ENCODE results near the gene C12orf42.

C12orf42 gene

DNA sequence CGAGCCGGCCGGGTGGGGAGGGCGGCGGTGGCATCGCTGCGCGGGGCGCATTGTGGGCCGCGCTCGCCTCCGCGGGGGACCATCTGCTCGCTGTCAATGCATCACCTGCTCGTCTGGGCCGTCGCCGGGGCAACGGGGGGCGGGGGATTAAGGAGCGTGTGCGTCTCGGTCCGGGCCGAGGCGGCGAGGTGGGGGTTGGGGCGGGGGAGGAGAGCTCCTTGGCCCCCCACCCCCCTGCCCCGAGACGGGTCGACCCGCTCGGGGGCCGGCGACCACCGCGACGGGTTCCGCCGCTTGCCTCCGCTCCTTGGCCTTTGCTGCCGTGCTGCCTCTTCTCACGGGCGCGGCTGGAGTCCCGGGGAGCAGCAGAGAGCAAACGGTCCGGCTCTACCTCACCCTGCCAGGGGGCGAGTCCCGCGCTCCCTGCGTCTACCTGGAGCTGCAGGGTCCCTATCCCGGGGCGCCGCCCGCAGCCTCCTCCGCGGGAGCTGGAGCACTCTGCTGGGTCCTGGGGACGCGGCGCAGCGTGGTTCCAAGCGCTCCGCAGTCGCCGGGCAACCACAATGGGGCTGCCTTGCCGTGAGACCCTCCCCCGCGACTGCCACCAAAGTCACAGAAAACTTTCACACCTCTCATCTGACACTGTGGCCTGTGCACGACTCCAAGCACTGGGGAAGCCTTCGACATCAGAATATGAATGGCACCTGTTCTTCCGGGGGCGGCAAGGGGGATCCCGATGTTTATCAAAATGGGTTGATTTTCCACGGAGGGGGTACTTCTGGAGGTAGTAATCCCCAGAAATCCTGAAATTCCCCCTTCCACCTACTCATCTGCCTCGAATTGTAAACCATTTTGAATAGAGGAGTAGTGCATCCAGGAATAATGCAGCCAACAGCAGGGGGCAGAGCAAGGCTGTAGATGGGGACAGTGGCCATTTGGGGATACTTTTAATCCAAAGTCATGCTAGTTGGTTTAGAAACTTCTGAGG lies at the start of gene C12orf42:
C12orf42 (minus strand) TSS at position 500 of the 988 bp plus-strand sequence. CDS start 17,542 bp downstream, outside the sequence.
- no peak for DNase-seq (ENCODE audit: low read depth)

DNA sequence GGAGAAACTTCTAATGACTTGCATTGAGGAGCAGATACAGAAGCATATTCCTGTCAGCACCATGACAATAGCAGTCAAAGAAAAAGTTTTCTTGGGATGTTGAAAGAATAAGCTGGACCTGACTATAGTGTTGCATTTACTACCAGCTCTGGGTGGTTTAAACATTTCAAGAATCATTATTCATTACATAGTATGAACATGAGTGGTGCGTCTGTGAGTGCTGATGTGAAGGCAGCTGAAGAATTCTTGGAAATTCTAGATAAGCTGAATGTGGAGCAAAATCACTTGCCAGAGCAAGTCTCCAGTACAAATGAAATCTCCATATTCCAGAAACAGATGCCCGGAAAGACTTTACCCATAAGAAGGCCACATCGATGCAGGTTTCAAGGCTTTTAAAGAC lies 46.3 kb upstream of the C12orf42 start:
- DNase-seq (ENCODE audit: low read depth): no peak

DNA sequence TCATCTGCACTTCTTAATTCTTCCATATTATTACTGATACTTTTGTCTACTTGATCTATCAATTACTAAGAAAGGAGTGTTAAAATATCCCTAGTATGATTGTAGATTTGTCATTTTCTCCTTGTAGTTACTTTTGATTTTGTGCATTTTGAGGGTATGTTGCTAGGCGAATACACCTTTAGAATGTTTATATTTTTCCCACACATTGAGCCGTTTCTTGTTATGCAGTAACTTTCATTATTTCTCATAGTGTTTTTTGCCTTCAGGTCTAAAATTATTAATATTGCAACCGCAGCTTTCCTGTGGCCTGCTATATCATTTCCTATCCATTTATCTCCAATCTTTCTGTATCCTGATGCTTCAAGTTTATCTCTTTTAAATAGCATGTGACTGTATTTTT lies 44.6 kb upstream of the C12orf42 start:
- DNase-seq (ENCODE audit: low read depth): no peak

DNA sequence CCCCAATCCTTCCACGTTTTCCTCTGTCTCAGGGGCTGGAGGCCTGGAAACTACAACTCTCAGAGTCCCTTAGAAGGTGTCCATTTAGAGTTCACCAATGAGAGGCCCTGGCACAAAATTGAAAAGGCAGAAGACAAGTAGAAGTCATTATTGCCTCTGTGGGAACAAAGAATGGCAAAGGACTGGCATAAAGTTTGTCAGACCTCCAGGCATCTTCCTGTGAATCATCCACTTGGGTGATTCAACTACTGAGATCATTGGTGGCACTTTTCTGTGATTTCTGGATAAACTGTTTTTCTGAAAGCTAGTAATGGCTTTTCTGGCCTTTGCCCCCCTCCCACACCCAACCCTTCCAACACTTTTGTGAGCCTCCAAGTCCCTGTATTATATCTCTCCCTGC lies 42.6 kb upstream of the C12orf42 start:
- DNase-seq (ENCODE audit: low read depth): no peak

DNA sequence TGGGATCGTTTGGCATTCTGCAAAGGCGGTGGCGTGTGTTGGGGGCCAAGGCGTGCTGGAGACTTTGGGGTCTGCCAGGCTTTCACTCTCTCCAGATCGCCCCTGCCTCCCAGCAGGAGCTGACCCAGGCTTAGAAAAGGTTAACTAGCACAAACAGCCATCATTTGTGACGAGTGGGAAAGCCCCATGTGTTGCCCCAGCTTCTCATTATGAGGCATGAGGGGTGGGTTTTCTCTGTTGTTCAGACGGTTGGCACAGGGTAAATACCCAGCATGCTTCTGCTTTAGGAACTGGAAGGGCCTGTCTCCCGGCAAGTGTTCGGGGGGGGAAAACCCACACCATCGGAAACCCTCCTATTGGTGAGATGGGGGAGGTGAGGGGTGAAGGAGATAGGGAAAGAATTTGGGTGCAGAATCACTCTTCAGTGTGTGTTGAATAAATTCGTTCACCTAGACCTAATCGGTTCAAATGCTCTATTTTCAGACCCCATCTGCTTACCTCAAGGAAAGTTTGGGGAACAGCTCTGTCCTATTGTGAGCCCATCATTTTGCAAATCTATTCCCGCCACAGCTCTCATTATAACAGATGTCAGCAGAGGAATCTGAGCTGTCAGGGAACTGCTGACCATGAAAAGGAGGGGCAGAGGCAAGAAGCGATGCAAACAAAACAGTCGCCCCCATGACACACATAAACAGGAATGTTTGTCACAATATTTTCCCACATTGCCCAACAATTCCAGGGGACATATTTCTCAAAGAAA lies 34.7 kb upstream of the C12orf42 start:
- no peak for DNase-seq (ENCODE audit: low read depth)

DNA sequence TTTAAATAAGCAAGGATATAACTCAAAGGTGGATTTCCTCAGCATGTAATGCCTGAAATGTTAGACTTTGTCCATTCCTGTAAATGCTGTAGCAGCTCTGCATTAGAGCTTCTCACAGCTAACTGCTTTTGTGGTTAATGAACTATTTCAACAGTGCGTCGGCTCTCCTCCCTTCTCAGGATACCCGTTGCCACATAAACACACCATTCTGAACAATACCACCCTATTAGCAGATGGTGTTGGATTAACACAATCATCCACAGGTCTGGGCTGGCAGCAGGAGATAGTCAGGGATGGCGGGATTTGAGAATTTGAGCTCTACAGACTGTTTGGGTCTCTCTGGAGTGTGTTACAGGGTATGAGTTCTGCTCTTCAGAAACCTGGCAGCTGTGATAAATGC lies 33.5 kb upstream of the C12orf42 start:
- DNase-seq (ENCODE audit: low read depth): no peak

DNA sequence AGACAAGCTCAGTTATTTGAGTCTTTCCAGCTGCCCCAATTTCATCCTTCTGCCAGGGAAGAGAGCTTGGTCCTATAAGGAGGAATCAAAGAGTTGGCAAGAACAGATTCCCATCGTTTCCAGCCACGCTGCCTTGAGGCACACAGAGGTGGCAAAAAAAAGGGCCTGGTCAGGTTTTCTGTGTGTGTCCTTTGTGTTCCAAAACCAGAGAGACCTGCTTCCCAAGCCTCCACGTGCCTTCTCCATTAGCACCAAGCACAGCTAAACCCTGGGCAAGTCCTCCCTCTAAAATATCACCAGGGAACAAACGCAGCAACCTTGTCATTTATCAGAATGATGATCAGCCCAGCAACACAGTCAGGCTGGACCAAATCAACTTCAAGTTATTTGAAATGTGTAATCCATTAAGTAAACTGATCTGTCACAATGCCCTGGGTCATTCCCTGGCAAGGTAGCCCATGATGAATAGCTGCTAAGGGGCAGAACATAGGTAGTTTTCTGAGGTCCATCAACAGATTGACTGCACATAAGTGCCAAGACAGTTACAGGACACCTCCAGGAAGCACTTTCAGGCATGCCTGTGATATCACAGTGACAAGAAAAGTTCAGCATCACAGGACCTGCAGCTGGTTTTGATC lies 28.6 kb upstream of the C12orf42 start:
- DNase-seq (ENCODE audit: low read depth): no peak

DNA sequence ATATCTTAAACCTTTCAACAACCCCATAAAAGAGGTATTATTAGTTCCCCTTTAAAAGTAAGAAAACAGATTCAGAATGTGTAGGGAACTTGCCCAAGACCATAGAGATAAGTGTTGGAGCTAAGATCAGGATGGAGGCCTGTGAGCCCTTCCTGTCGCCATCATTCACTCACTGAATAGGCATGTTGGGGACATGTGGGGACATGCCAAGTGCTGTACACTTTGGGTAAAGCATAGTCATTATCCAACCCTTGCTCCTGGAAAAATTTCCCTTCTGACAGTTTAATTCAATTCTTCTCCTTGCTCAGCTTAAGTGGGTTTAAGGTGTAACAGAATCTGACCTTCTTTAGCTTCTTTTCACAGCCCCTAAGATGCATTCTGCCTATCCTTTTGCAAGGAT lies 28.0 kb upstream of the C12orf42 start:
- no peak for DNase-seq (ENCODE audit: low read depth)

DNA sequence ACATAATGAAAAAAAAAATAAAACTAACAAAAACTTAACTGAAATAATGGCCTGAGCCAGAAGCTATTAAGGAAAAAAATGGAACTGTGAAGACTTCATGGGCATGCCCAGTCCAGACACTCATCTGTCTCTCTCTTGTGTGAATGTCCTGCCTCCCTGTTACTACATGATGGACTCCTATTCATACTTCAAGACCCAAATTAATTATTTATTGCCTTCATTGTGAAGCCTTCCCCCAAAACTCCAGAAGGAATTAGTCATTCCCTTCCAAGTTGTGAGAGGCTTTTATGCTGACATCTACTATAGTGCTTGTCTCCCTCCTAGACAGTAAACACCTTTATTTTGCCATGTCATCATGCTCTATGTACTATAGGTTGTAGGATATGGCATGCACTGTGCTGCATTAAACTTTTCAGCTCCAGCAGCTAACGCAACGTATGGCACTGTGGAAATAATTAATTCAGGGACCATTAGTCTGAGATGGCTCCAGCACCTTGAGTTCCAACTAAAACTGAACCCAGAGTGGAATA lies 25.0 kb upstream of the C12orf42 start:
- no peak for DNase-seq (ENCODE audit: low read depth)

DNA sequence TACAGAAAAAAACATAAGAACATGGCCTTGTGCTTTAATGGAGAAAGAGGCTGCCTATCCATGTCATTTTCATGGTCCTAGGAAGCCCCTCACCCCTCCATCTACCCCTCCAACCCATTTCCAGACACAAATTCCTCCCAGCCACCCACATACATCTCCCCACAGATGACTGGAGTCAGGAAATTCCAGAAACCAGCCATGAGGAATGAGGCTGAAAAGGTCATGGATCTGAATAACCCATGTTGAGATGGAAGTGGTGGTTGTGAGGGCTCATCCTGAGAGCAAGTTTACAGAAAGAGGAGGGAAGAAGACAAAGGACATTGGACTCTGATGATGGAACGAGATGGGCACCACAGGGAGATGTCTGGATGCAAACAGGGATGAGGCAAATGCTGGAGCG lies 23.9 kb upstream of the C12orf42 start:
- DNase-seq (ENCODE audit: low read depth): no peak

DNA sequence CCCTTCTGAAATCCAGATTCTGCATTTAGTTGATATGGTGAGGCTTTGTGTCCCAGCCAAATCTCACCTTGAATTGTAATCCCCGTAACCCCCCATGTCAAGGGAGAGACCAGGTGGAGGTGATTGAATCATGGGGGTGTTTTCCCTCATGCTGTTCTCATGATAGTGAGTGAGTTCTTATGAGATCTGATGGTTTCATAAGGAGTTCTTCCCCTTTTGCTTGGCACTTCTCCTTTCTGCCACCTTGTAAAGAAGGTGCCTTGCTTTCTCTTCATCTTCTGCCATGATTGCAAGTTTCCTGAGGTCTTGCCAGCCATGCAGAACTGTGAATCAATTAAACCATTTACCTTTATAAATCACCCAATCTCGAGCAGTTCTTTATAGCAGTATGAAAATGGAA lies 23.1 kb upstream of the C12orf42 start:
- no peak for DNase-seq (ENCODE audit: low read depth)

DNA sequence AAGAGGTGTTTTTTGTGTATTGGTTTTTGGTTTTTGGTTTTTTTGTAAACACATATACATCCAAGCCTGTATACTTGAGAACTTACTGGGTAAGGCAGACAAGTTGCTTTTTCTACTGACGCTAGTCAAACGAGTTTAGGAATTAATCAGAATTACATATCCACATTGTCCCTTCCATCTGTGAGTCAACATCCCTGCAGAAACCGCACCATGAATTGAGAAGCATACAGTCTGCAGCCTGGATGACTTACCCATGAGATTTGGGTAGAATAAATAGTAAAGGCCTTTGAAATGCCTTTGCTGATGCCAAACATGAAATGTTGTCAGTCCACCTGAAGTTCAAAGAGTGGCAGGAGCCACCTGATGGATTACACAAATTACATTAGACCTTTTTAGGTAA lies 21.4 kb upstream of the C12orf42 start:
- DNase-seq (ENCODE audit: low read depth): no peak

DNA sequence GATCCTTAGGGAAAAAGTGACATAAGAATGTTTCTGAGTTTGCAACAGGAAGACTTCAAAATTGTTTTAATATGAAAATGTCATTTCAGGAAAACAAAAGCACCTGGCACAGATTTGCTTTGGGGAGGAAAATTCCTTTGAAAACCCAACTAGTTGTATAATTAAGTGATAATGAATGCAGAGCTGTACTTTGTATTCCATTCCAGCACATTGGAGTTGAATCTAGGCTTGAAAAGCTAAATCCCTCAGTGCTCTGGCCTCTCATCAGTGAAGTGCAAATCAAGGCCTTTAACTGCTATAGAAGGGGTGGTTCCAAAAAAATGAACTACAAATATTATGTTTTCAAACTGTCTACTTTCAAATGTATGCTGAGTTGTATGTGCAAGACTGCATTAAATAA lies 19.6 kb upstream of the C12orf42 start:
- DNase-seq (ENCODE audit: low read depth): no peak

DNA sequence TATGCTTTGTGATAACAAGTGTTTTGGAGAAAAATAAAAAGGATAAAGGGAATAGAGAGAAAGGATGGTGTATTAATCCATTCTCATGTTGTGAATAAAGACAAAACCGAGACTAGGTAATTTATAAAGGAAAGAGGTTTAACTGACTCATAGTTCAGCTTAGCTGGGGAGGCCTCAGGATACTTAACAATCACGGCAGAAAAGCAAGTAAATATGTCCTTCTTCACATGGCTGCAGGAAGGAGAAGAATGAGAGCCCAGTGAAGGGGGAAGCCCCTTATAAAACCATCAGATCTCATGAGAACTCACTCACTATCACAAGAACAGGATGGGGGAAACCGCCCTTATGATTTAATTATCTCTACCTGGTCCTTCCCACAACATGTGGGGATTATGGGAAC lies 18.1 kb upstream of the C12orf42 start:
- DNase-seq (ENCODE audit: low read depth): no peak

DNA sequence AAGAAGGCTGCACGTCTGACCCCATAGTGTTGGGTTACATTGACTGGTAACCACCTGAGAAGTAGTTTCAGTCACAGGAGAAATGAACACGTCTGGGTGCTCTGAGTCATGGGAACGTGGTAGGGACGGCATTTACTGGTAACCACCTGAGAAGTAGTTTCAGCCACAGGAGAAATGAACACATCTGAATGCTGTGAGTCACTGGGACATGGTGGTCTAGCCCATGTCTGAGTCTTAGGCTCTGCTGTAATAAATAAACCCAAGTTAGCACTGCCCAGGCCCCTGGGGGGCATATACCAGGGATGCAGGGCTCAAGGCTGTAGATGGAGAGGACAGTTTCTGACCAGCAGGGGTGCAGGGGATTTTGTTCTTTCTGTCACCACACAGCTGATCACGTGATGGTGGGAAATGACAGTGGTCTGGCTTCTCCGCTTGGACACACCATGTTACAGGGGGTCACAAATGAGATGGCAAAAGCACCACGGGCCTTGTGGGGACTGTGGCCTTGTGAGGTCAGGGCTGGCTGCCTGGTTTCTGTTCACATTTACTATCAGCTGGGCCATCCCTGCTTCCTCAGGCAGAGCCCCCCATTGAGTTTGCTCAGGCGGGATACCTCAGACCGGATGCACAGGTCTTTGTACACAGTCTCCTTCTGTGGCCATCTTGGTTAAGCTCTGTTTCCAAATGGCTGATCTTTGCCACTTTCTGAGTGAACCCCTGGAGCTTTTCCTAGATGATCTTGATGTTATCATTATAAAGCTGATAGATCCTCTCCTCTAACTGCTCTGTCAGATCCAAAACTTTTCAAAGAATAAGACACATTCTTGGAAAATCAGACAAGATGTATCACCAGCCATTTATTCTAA lies 9.8 kb upstream of the C12orf42 start:
- DNase-seq (ENCODE audit: low read depth): no peak

DNA sequence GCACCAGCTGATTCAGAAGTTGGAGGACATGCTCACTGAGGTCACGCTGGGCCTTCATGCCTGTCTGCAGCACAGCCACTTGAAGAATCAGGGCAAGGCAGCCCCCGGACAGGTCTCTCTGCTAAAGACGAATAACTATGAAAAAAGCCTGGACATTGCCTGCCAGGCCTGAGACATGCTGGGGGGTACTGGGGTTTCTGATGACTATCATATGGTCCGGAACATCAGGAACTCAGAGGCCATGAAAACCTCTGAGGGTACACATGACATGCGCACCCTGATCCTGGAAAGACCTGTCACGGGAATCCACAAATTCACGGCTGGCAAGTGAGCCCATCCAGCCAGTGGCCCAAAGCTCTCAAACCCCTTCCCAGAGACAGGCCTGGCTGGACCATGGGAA lies 8.8 kb upstream of the C12orf42 start:
- DNase-seq (ENCODE audit: low read depth): no peak

DNA sequence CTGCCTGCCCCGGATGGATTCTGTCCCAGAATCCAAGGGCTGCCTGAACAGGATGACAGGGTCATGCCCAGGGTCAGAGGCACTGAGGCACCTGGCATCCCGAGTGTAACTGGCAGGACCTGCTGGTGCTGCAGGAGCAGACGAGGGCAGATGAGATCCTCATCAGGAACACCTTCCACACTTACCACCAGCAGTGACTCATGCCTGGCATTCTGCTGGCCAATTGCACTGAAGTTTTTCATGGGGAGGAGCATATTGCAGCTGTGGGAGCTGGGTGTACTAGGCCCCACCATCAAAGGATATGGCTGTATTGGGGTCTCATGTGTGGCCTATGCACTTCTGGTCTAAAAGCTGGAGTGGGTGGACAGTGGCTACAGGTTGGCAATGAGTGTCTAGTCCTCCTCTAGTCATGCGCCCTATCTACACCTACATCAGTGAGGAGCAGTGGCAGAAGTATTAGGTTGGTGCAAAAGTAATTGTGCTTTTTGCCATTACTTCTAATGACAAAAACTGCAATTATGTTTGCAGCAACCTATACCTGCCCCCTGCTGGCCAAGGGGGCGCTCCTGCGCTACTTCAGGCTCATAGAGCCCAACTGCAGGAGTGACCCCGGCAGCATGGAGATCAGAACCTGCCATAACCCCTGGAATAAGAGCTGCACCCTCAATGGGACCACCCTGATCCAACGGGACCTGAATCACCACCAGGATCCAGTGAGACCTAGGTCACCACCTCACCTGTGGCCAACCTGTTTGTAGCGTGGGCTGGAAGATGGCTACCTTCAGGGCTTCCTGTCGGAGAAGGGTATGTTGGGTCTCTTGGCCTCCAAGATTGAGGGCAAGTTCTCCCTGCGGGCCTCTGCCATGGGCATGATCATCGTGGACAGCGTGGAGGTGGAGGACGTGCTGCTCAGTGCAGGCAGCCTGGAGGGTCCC lies 8.0 kb upstream of the C12orf42 start:
- no peak for DNase-seq (ENCODE audit: low read depth)

DNA sequence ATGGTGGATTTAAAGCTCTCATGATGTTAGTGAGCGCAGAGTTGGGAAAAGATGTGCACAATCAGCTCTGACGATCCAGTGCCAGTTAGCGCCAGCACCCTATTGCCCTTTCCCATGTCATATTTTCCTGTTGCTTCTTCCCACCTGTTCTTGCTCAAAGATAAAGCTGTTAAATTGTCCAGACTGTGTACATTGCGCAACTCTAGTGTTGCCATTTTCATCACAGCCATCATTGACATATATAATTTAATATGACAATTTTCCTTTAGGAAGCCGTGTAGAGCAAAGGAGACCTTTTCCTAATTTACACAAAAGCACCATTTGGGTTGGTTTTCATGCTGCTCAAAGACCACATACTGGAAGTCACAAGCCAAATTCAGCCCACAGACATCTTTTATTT lies 5.7 kb upstream of the C12orf42 start:
- no peak for DNase-seq (ENCODE audit: low read depth)

DNA sequence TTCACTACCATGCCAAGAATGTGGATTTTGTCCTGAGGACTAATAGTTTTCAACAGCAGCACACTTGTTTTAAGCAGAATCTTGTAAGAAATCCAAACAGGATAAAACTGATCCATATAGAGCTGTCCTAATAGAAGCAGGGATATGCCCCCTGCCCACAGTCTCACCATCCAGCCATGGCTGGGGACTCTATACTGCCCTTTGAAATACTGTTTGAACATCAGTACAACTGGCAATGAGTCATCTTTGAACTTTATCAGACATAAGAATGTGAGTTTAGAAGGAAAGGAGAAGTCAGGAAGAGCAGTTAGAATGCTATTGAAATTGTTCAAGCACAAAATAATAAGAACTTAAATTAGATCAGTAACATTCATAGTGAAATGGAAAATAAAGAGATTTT lies 3.8 kb upstream of the C12orf42 start:
- DNase-seq (ENCODE audit: low read depth): no peak

DNA sequence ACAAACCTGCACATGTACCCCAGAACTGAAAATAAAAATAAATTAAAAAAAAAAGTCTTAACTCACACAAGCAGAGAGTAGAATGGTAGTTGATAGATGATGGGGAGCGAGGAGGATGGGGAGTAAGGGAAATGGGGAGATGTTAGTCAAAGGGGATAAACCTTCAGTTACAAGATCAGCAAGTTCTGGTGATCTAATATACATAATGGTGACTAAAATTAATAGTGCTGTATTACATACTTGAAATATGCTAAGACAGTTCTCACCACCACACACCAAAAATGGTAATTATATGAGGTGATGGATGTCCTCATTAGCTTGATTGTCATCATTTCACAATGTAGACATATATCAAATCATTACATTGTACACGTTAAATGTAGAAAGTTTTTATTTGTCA lies 3.2 kb upstream of the C12orf42 start:
- no peak for DNase-seq (ENCODE audit: low read depth)

Measured in non-pigmented ciliary epithelial cell (primary cell).